NB4 (cell line): ENCODE results near the gene FOCAD.

Source experiments
- DNase-seq: peaks from one replicate; pipeline ENCODE4 v3.0.0; 2010; ENCODE audit warnings: low read depth
- H3K4me3 ChIP-seq: one replicate; pipeline ENCODE4 v1.5.1; 2011; ENCODE audit warnings: mild to moderate bottlenecking, low read depth, low read length, moderate library complexity
- CTCF ChIP-seq: IDR thresholded peaks from one replicate; pipeline ENCODE4 v1.5.1; 2012; ENCODE audit warnings: low read depth, low read length
- MAX ChIP-seq: IDR thresholded peaks from 2 replicates; pipeline ENCODE4 v1.6.1; 2011; ENCODE audit warnings: low read depth, low read length
- MYC ChIP-seq: IDR thresholded peaks from 2 replicates; pipeline ENCODE4 v1.6.1; 2011; ENCODE audit warnings: low read depth, low read length
- POLR2A ChIP-seq: IDR thresholded peaks from 2 replicates; pipeline ENCODE4 v1.6.1; 2011; ENCODE audit warnings: mild to moderate bottlenecking; ENCODE audit not compliant: insufficient read length; ENCODE audit errors: extremely low read depth

Gene FOCAD

GRCh38 chr9:20760246-20760891 lies 76.3 kb downstream of the FOCAD start:
- DNase-seq: no peak
- TF ChIP-seq CTCF: no peak
- TF ChIP-seq POLR2A: no peak
- no peak for TF ChIP-seq MAX
- TF ChIP-seq MYC: no peak

GRCh38 chr9:20770947-20771346 lies 86.9 kb downstream of the FOCAD start:
- DNase-seq: no peak
- no peak for TF ChIP-seq MAX
- no peak for TF ChIP-seq MYC
- no peak for TF ChIP-seq CTCF
- TF ChIP-seq POLR2A: no peak

More at GRCh38 chr9:20760246-20760891, 76.3 kb downstream of the FOCAD start:
- H3K4me3 ChIP-seq: no peak overlapping the region

GRCh38 chr9:20771729-20772128 lies 87.7 kb downstream of the FOCAD start:
- no peak for DNase-seq
- TF ChIP-seq MYC: no peak
- TF ChIP-seq CTCF: no peak
- TF ChIP-seq MAX: no peak
- TF ChIP-seq POLR2A: no peak
- H3K4me3 ChIP-seq: no peak overlapping the region

More at GRCh38 chr9:20770947-20771346, 86.9 kb downstream of the FOCAD start:
- H3K4me3 ChIP-seq: no peak overlapping the region

- DNase-seq: no peak
- no peak overlapping the region for H3K4me3 ChIP-seq
- no peak for TF ChIP-seq POLR2A
- no peak for TF ChIP-seq CTCF
- TF ChIP-seq MYC: no peak
- TF ChIP-seq MAX: no peak
These were observed 91.6 kb downstream of the FOCAD start for GRCh38 chr9:20775683-20776082.

GRCh38 chr9:20781092-20781491 lies 97.0 kb downstream of the FOCAD start:
- no peak overlapping the region for H3K4me3 ChIP-seq
- DNase-seq: no peak

More at GRCh38 chr9:20781092-20781491, 97.0 kb downstream of the FOCAD start:
- no peak for TF ChIP-seq POLR2A
- TF ChIP-seq MAX: no peak
- TF ChIP-seq MYC: no peak
- no peak for TF ChIP-seq CTCF
